ENCODE measurements around the gene STEAP2.

Gene STEAP2

GRCh38 chr7:90229682-90230081 lies 18.1 kb downstream of the STEAP2 start:
- no peak for DNase-seq (ENCODE audit: low spot score)
- TF ChIP-seq CTCF (IDR thresholded peaks at IDR 0.05; ENCODE audit: poor library complexity, severe bottlenecking): no peak
- Histone ChIP-seq H3K27ac (ENCODE audit: poor library complexity, severe bottlenecking) (no peak overlapping the region), H3K4me3 (ENCODE audit: severe bottlenecking) (no peak overlapping the region), H3K9me3 (ENCODE audit: severe bottlenecking) (no peaks in the 10 kb centered on the region), H3K27me3 (ENCODE audit: insufficient read depth, poor library complexity, severe bottlenecking) (no peaks in the 10 kb centered on the region), H3K4me1 (ENCODE audit: insufficient read depth, poor library complexity, severe bottlenecking) (no peaks in the 10 kb centered on the region), H3K36me3 (ENCODE audit: low read depth) (no peaks in the 10 kb centered on the region)
- ATAC-seq (ENCODE audit: low read depth): no peak

GRCh38 chr7:90230834-90231233 lies 19.3 kb downstream of the STEAP2 start:
- Histone ChIP-seq H3K27me3 (ENCODE audit: insufficient read depth, poor library complexity, severe bottlenecking) (no peaks in the 10 kb centered on the region), H3K9me3 (ENCODE audit: severe bottlenecking) (no peaks in the 10 kb centered on the region), H3K4me3 (ENCODE audit: severe bottlenecking) (no peak overlapping the region), H3K36me3 (ENCODE audit: low read depth) (no peaks in the 10 kb centered on the region), H3K27ac (ENCODE audit: poor library complexity, severe bottlenecking) (no peak overlapping the region), H3K4me1 (ENCODE audit: insufficient read depth, poor library complexity, severe bottlenecking) (no peaks in the 10 kb centered on the region)
- no peak for DNase-seq (ENCODE audit: low spot score)
- no peak for TF ChIP-seq CTCF (IDR thresholded peaks at IDR 0.05; ENCODE audit: poor library complexity, severe bottlenecking)
- ATAC-seq (ENCODE audit: low read depth): no peak

- ATAC-seq (ENCODE audit: low read depth) (no peak), DNase-seq (ENCODE audit: low spot score) (no peak)
These were observed 19.8 kb downstream of the STEAP2 start for GRCh38 chr7:90231304-90231703.

GRCh38 chr7:90232430-90232829 lies 20.9 kb downstream of the STEAP2 start:
- ATAC-seq (ENCODE audit: low read depth) (no peak), DNase-seq (ENCODE audit: low spot score) (no peak)
- Histone ChIP-seq H3K4me1 (ENCODE audit: insufficient read depth, poor library complexity, severe bottlenecking) (no peaks in the 10 kb centered on the region), H3K9me3 (ENCODE audit: severe bottlenecking) (no peaks in the 10 kb centered on the region), H3K27me3 (ENCODE audit: insufficient read depth, poor library complexity, severe bottlenecking) (no peaks in the 10 kb centered on the region), H3K27ac (ENCODE audit: poor library complexity, severe bottlenecking) (no peak overlapping the region), H3K4me3 (ENCODE audit: severe bottlenecking) (no peak overlapping the region), H3K36me3 (ENCODE audit: low read depth) (no peaks in the 10 kb centered on the region)
- no peak for TF ChIP-seq CTCF (IDR thresholded peaks at IDR 0.05; ENCODE audit: poor library complexity, severe bottlenecking)

More at GRCh38 chr7:90231304-90231703, 19.8 kb downstream of the STEAP2 start:
- no peak overlapping the region for H3K27ac ChIP-seq (ENCODE audit: poor library complexity, severe bottlenecking)
- no peaks in the 10 kb centered on the region for H3K4me1 ChIP-seq (ENCODE audit: insufficient read depth, poor library complexity, severe bottlenecking)
- H3K27me3 ChIP-seq (ENCODE audit: insufficient read depth, poor library complexity, severe bottlenecking): no peaks in the 10 kb centered on the region
- H3K36me3 ChIP-seq (ENCODE audit: low read depth): no peaks in the 10 kb centered on the region
- H3K9me3 ChIP-seq (ENCODE audit: severe bottlenecking): no peaks in the 10 kb centered on the region
- TF ChIP-seq CTCF (IDR thresholded peaks at IDR 0.05; ENCODE audit: poor library complexity, severe bottlenecking): no peak
- no peak overlapping the region for H3K4me3 ChIP-seq (ENCODE audit: severe bottlenecking)

- TF ChIP-seq CTCF (IDR thresholded peaks at IDR 0.05; ENCODE audit: poor library complexity, severe bottlenecking): no peak
- no peaks in the 10 kb centered on the region for H3K9me3 ChIP-seq (ENCODE audit: severe bottlenecking)
- no peak for DNase-seq (ENCODE audit: low spot score)
- no peaks in the 10 kb centered on the region for H3K36me3 ChIP-seq (ENCODE audit: low read depth)
- H3K27ac ChIP-seq (ENCODE audit: poor library complexity, severe bottlenecking): no peak overlapping the region
- H3K27me3 ChIP-seq (ENCODE audit: insufficient read depth, poor library complexity, severe bottlenecking): no peaks in the 10 kb centered on the region
- ATAC-seq (ENCODE audit: low read depth): no peak
- no peaks in the 10 kb centered on the region for H3K4me1 ChIP-seq (ENCODE audit: insufficient read depth, poor library complexity, severe bottlenecking)
- no peak overlapping the region for H3K4me3 ChIP-seq (ENCODE audit: severe bottlenecking)
These were observed 22.0 kb downstream of the STEAP2 start for GRCh38 chr7:90233569-90233968.
